Measurements from ENCODE around the gene SLC22A12. TPM values are rescaled to one million over a fixed set of nuclear protein-coding genes. Genes with fewer than 3 reads are reported as not detected.

SLC22A12 gene
- polyA plus RNA-seq, 2 of the 4 experiments (the other 2 are of a cell fraction): not detected

GRCh38 chr11:64637334-64638017 is 46.5 kb downstream of the SLC22A12 start:
- POLR2A ChIA-PET: no interaction called here
- Histone ChIP-seq H3K4me1 (no peaks in the 10 kb centered on the region), H3K4me3 (no peak overlapping the region), H3K27ac (no peak overlapping the region), H3K4me2 (no peak overlapping the region), H3K9me3 (no peaks in the 10 kb centered on the region)
- no peak for ATAC-seq
- no peak for DNase-seq (ENCODE audit: low read depth in 1 of 2, low spot score in 1 of 2)
- 66% methylated on average over 7 of the region's 15 CpGs for WGBS (ENCODE audit: missing lambda C conversion rate)
- CTCF ChIA-PET: interaction anchor here (9.8 kb wide), 1 partner anchor 13 kb away, joined by 80 read pairs; no protein-coding TSS in a partner anchor
- FAIRE-seq: no peak
- TF ChIP-seq CBX8 (IDR thresholded peaks at IDR 0.05): no peak
- 0 out of 2 replicates have a peak, but pooled peaks have one; percentile 39 for TF ChIP-seq REST (IDR thresholded peaks at IDR 0.05)

- no peak overlapping the region for H3K4me2 ChIP-seq
- CTCF ChIA-PET: interaction anchor here (2.8 kb wide), 1 partner anchor 13 kb away, joined by 33 read pairs; no protein-coding TSS in a partner anchor
- H3K4me3 ChIP-seq: no peak overlapping the region
- FAIRE-seq (no peak), ATAC-seq (no peak), DNase-seq (ENCODE audit: low read depth in 1 of 2, low spot score in 1 of 2) (no peak)
- no peaks in the 10 kb centered on the region for H3K9me3 ChIP-seq
- peaks cover 6% of the 10 kb centered on the region; the same call in 1 of the 3 replicates for H3K4me1 ChIP-seq
- WGBS (ENCODE audit: missing lambda C conversion rate): 74% methylated on average over 37 of the region's 37 CpGs
- POLR2A ChIA-PET: no interaction called here
- TF ChIP-seq ZNF302 (CRISPR knock-in tag; IDR thresholded peaks at IDR 0.05): no peak
- TF ChIP-seq PHF8 (IDR thresholded peaks at IDR 0.05; ENCODE audit: borderline replicate concordance, low read depth): no peak
- no peak for TF ChIP-seq ELK1 (IDR thresholded peaks at IDR 0.05; ENCODE audit: low read depth, low read length)
- no peak for TF ChIP-seq HMGXB4 (CRISPR knock-in tag; IDR thresholded peaks at IDR 0.05; ENCODE audit: borderline replicate concordance)
- TF ChIP-seq PBX3 (IDR thresholded peaks at IDR 0.05): no peak
- no peak for TF ChIP-seq BCL3 (IDR thresholded peaks at IDR 0.05)
- no peak for TF ChIP-seq SREBF2 (IDR thresholded peaks at IDR 0.05)
- TF ChIP-seq RNF2 (IDR thresholded peaks at IDR 0.05; ENCODE audit: borderline replicate concordance, low read depth): no peak
- TF ChIP-seq CEBPB (IDR thresholded peaks at IDR 0.05): no peak
- no peak for TF ChIP-seq RARB (CRISPR knock-in tag; IDR thresholded peaks at IDR 0.05)
- TF ChIP-seq HES2 (IDR thresholded peaks at IDR 0.05): no peak
- TF ChIP-seq HOXB13 (CRISPR knock-in tag; IDR thresholded peaks at IDR 0.05; ENCODE audit: low read depth): no peak
- no peak for TF ChIP-seq CHD2 (IDR thresholded peaks at IDR 0.05; ENCODE audit: low read length, partially characterized antibody)
- no peak for TF ChIP-seq ZSCAN20 (CRISPR knock-in tag; IDR thresholded peaks at IDR 0.05)
- no peak for TF ChIP-seq KDM1A (IDR thresholded peaks at IDR 0.05; ENCODE audit: low read depth)
- TF ChIP-seq CBX2 (IDR thresholded peaks at IDR 0.05; ENCODE audit: borderline replicate concordance, low read depth): no peak
- no peak for TF ChIP-seq RCOR1 (IDR thresholded peaks at IDR 0.05; ENCODE audit: low read depth, low read length)
- no peak for TF ChIP-seq HEYL (CRISPR knock-in tag; IDR thresholded peaks at IDR 0.05)
- no peak for TF ChIP-seq EP300 (IDR thresholded peaks at IDR 0.05)
- no peak for TF ChIP-seq ZFP36 (IDR thresholded peaks at IDR 0.05; ENCODE audit: borderline replicate concordance, partially characterized antibody)
- H3K27ac ChIP-seq: no peak overlapping the region
These were observed 47.1 kb downstream of the SLC22A12 start for GRCh38 chr11:64638018-64638665.
